IPS-11a (cell line): ENCODE data around the gene ZBTB40.

Source experiments
- H3K4me3 ChIP-seq: one replicate; pipeline ENCODE4 v1.5.1; 2013; ENCODE audit warnings: low read depth, low read length, control low read depth

Gene ZBTB40

DNA sequence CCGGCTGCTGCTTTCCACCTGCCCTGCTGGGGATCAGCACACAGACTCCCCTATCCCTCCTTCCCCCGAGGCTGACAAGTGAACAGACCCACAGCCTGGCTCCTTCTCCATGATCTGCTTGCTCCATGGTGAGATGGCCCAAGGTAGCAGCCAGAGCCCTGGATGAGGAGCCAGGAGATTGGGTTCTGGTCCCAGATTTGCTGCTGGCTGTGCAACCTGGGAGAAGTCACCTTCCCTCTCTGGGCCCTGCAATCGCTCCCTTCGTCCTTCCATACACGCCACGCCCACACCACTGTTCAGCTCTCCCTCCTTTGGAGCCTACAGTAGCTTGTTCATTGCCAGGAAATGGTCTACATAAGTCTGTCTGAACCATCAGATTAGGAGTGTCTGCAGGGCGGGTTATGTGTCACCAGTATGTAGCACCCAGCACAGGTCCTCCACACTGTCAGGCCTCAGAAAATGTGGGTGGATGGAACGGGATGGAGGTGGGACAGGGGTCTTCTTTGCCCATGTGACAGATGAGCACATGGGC, 102.4 kb downstream of the ZBTB40 start:
- H3K4me3 ChIP-seq, result no peak overlapping the region

DNA sequence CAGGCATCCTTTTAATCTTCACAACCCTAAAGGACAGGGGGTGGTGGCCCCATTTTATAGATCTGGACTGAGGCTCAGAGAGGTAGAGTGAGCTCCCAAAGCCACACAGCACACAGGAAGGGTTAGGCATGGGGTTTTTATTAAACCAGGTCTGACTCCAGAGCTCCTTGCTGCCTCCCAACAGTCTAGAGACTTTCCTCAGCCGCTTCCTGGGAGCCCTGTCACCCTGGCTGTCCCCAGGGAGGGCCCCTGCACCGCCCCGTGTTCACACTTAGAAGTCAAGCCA, 103.7 kb downstream of the ZBTB40 start:
- no peak overlapping the region for H3K4me3 ChIP-seq

DNA sequence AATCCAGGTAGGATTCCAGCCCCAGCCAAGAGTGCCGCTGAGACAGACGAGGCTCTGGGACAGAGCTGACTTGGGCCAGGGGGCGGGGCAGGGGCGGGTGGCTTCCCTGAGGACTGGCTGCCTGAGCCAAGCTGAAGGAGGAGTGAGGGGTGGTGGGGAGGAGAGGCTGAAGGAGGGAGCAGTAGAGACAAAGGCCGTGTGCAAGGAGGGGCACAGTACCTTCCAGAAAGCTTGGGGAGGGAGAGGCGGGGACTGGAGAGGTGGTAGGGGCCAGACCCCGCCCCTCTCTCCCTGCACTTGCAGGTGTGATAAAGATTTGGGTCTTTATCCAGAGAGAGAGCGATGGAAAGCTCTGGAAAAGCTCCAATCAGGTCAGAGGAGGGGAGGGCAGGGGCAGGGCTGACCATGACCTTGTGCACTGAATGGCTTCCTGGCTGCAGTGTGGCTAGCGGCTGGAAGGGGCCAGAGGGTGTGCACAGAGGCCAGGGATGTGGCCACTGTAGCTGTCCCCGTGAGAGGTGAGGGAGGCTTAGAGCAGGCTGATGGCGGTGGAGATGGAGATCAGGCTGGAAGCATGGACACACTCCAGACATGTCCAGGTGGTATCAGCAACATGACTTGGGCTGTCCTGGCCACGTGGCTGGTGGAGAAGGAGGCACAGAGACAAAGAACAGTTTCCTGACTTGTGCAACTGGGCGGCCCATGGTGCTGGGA, 104.9 kb downstream of the ZBTB40 start:
- no peak overlapping the region for H3K4me3 ChIP-seq

DNA sequence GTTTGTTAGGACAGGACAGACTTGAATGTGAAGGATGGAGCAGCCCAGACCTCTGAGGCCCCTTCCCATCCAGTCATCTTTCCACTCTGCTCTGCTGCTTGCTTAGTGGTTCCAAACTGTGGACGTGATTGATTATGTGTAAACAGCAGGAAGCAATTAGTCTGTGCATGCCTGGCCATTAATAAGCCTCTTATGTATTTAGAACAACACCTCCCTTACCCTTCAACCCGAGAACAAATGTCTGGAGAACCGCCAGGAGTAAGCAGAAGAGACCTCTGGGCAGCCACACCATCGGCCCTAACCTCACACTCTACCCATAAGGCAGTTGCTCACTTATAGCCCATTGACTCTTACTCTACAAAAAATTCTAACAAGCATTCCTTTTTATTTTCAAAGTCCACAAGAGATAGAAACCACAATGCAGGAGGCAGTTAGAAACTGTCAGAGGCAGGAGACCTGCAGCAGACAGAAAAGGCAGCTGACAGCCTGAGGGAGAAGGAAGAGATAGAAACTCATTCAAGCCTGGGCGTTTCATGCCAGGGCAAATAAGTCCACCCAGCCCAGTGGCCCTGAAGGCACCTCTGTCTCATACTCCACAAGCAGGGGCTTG, 105.8 kb downstream of the ZBTB40 start:
- no peak overlapping the region for H3K4me3 ChIP-seq

DNA sequence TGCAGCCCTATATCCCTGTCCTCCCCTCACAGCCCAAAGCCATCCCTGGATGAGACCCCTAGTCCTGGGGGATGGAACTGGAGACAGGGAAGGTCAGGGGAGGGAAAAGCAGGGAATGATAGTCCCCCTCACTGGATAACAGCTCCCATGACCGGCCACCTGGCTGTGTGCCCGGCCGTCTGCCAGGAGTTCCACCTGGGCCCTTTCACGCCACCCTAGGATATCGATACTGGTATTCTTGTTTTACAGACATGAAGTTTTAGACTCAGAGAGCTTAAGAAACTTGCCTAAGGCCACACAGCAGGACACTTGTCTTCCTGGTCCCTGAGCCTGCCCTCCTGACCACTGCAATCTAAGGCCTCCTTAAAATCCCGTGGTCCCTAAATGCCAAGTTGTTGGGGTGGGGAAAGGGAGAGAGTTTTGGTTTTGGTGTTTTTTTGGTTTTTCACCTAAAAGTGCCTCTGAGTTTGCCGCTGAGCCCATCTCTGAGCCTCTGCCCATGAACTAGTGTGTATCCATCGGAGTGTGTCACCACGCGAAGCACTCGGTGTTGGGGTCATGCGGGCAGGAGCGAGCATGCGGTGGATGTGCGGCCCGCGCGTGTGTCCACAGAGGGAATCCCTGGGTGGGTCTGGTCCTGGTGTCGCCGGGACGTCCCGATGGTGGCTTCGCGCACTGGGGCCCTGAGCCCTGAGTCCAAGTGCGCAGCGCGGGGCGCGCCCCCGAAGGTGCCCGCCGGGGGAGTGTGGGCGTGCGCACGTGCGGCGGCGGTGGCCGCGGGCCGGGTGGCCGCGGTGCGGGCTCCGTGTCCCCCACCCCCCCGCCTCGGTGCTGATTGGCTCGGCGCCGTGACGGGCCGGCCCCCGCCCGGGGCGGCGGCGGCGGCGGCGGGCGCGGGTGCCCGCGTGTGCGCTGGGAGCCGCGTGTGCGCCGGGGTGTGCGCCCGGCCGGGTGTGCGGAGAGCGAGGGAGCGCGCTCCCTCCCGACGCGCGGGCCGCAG, 111.2 kb downstream of the ZBTB40 start, which contains the start of gene EPHA8:
Gene EPHA8 (plus strand): TSS at position 906 of the 1,000 bp plus-strand sequence. CDS start 147 bp downstream, outside the sequence.
- H3K4me3 ChIP-seq, result peak within 1 kb of the TSS; percentile 33

DNA sequence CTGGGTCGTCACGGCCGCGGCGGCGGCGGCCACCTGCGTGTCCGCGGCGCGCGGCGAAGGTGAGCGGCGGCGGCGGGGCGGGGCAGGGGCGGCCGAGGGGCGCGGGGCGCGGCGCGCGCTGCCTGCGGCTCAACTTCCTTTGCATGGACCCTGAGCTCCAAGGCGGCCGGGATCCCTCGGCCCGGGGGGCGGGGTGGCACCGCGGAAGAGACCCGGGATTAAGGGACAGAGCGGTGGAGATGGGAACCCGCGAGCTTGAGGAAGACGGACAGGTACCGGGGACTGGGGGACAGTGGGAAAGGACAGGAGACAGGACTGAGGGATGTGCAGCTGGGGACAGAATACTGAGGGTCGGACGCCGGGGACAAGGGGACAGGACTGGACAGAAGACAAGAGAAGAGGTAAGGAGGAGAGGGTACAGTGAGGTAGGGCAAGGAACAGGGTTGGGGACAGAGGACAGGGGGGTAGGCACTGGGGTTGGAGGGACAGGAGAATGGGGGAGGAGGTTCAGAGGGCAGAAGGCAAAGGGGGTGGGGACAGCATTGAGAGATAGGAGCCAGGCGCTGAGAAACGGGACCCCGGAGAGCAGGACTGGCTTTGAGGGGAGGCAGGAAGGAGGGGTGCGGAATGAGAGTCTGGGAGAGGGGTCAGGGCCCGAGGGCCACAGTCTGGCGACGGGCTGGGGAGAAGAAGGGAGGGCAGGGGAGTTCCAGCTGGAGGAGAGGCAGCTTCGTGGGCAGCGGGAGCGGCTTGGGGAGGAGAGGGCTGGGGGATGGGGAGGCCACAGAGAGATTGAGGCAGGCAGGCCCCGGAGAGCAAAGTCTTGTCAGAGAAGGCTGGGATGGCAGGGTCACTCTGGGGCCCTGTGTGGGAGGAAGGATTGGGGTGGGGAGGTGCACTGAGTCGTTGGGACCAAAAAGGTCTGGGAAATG, 112.3 kb downstream of the ZBTB40 start:
- H3K4me3 ChIP-seq, result peak overlapping the region; percentile 31

DNA sequence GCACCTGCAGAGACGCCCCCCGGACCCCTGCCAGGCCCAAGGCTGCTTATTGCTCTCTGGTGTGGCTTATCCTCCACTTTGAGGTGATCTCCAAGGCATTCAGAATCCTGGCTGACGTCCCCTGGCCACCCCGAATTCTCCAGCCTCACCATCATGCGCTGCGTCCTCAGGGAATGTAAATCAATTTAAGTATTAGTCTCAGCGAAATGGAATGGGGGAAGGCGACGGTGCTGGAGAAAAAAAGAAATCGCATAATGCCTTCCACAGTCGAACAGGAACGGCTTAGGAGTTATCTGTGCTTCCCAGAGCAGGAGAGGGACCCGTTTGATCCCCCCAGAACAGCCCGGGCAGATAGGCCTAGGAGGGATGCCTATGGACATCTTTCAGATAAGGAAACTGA, 114.5 kb downstream of the ZBTB40 start:
- no peak overlapping the region for H3K4me3 ChIP-seq

DNA sequence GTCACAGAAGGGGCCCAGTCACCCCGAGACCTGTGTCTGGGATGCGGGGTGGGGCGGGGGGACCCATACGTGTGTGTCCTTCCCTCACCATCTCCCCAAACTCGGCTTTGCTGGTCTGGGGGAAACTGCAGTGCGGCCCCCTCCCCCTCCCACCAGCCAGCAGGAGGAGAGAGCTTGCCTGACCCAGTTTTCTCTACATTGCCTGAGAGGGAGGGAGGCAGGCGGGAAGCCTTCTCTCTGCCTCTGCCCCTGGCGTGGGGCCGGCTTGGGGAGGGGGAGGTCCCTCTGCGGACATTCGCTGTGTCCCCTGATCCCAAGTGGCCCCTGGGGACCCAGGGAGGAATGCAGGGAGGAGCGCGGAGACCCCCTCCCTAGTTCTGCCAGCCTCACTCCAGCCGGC, 115.5 kb downstream of the ZBTB40 start:
- no peak overlapping the region for H3K4me3 ChIP-seq

DNA sequence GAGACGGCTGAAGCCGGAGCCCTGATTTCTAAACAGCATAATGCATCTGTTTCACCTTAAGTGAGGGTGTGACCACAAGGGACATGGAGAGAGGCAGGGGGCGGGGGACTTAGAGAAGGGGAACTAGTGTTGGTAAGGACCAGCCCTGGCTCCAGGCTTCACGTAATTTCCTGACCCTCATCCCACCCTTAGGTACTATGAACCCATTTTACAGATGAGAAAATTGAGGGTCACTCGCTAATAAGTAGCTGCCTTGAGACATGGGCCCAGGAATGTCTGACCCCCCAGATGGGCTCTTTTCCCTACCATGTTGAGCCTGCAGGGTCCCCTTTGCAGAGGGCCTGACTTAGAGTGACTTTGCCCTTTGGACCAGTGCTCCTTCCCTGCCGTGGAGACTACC, 116.3 kb downstream of the ZBTB40 start:
- H3K4me3 ChIP-seq, result no peak overlapping the region

DNA sequence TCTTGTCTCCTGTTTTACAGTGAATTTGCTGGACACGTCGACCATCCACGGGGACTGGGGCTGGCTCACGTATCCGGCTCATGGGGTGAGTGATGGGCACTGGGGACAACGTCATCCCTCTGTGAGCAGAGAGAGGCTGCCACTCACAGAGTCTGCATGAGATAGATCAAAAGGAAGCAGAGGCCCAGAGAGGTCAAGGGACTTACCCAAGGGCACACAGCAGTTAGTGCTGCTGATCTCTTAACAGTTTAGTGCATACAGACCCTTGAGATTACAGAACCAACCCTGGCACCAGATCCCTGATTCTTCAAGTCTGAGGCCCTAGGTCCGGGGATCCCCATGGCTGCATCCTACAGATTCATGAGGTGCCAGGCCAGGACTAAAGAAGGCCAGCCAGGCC, 117.6 kb downstream of the ZBTB40 start:
- no peak overlapping the region for H3K4me3 ChIP-seq

DNA sequence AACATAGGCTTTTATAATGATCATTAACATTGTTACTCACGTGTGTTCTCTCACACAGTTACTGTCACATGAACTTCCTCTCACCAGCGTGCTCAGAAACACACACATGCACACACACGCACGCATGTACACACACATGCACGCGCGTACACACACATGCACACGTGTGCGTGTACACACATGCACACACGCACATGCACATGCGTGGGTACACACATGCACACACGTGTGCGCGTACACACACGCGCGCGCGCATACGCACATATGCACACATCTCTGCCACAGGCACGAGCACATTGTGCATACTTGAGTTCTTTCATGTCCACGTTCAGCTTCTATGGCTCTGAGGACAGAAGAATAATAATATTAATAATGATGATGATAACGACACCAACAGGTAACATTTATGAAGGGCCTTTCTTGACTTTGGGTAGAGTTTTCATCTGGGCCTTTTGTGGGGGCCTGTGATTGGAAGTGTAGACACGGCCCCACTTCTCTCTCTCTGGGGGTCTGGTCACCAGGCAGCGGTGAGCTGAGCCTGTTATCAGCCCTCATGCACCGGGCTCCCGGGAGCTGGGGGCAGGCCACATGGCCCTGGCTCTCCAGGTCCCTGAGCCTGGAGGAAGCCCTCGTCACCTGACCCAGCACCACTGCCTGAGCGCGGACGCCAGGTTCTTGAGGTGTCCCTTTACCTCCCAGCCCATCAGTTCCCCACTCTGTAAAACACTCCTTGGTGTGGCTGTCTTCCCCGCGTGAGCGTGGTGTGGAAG, 118.7 kb downstream of the ZBTB40 start:
- H3K4me3 ChIP-seq, result no peak overlapping the region

DNA sequence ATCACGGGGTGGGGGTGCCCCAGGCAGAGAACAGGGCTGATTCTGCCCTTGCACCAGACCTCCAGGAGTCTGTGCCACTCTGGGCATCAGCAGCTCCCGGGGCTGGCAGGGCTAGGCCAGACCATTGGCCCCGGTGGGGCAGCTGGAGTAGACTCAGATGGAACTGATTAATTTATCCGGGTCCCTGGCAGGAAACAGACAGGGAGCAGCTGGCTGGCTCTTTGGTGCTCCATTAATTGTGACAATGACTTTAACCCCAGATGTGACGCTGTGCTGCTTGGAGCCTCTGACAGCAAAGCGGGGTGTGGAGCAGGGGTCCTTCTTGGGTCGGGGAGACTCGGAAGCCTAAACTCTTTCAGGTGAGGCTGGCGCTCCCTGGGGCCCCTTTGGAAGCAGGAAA, 121.2 kb downstream of the ZBTB40 start:
- no peak overlapping the region for H3K4me3 ChIP-seq

DNA sequence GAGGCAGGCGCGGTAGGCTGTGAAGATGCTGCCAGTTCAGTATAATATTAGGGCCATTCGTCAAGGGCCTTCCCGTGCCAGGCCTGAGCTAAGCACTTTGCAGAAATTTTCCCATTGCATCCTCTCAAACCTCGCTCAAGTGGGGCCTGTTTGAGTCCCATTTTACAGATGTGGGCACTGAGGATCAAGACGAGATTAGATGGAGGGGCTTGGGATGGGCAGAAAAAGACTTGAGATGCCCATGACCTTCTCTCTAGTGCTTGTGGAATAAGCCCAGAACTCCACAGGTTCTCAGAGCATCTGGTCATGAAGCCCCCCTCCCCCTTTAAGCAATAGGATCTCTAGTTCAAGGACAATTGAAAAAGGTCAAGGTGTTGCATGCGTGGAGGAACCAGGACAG, 121.6 kb downstream of the ZBTB40 start:
- no peak overlapping the region for H3K4me3 ChIP-seq

DNA sequence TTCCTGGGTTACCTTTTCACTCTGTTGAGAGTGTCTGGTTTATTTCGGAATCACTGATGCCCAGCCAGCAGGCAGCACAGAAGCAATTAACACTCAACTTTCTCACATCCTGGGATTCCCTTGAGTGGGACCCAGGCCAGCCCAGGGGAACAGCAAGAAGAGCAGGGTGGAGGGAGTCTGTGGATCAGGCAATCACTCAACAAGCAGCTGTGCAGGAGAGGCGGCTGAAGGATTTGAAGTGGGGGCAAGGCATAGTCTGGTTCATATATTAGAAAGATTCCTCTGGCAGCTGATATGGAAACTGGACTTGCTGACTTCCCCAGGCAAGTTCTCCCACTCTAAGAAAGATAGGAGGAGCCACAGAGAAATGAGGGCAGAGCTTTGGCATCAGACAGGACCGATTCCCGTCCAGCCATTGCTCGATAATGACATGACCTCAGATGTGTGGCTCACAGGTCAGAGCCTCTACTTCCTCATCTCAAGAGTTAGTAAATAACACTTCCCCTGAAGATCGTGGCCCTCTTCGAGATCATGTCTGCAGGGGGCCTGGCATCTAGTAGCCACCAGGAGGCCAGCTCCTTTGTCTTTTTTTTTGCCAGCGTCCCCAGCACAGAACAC, 124.0 kb downstream of the ZBTB40 start:
- no peak overlapping the region for H3K4me3 ChIP-seq

DNA sequence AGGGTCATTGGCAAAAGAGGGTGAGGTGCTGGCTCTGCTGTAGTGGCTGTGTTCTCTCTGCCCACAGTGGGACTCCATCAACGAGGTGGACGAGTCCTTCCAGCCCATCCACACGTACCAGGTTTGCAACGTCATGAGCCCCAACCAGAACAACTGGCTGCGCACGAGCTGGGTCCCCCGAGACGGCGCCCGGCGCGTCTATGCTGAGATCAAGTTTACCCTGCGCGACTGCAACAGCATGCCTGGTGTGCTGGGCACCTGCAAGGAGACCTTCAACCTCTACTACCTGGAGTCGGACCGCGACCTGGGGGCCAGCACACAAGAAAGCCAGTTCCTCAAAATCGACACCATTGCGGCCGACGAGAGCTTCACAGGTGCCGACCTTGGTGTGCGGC, 124.5 kb downstream of the ZBTB40 start:
- no peak overlapping the region for H3K4me3 ChIP-seq

DNA sequence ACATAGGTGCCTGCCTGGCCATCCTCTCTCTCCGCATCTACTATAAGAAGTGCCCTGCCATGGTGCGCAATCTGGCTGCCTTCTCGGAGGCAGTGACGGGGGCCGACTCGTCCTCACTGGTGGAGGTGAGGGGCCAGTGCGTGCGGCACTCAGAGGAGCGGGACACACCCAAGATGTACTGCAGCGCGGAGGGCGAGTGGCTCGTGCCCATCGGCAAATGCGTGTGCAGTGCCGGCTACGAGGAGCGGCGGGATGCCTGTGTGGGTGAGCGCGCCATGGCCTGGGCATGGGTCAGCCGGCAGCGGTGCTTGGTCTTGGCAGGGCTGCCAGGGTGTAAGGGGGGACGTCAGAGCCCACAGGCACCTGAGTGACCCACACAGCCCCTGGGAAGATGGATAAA, 125.0 kb downstream of the ZBTB40 start:
- no peak overlapping the region for H3K4me3 ChIP-seq

DNA sequence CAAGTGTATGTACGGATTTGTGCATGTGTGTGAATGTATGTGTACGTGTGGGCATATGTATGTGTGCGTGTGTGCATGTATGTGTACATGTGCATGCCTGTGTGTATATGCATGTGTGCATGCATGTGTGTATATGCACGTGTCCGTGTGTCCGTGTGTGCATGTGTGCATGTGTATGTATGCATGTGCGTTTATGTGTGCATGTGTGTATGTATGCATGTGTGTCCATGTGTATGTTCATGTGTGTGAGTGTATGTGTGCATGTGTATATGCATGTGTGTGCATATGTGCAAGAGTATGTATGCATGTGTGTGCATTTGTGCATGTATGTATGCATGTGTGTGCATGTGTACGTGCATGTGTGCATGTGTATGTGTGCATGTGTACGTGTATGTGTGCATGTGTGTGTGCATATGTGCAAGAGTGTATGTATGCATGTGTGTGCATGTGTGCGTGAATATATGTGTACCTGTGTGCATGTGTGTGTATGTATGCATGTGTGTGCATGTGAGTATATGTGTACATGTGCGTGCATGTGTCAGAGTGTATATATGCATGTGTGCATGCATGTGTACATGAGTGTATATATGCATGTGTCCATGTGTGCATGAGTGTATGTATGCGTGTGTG, 127.2 kb downstream of the ZBTB40 start:
- H3K4me3 ChIP-seq, result no peak overlapping the region

DNA sequence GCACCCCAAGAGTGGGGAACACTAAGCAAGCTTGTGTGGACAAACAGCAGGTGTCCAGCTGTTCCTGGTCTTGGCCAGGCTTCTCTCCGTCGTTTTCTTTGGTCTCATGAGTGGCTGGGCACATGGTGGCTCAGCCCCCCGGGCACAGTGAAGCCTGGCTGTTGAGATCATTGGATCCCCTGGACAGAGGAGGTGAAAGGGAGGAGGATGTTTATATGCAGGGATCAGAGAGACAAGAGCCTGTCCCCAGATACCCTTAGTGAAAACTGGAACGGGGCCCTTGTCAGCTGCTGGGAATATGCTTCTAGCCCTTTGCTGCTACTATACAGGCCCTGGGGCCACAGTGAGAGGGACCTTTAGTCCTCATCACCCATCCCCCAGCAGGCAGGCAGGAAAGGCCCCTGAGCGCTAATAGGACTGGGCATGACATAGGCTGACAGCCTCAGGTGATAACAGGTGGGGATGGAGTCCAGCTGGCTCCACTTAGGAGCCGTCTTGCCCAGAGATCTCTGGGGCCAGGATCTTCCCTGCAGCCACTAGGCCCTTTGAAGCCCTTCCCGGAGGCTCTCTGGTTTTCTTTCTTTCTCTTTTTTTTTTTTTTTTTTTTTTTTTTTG, 128.0 kb downstream of the ZBTB40 start:
- H3K4me3 ChIP-seq, result no peak overlapping the region
